ENCODE measurements around the gene LUC7L2.
"Not testable (repeated sequence)": the region's sequence is repeated elsewhere in the genome, so short reads cannot be mapped to it uniquely, and the experiment has no call there.

LUC7L2 gene

DNA sequence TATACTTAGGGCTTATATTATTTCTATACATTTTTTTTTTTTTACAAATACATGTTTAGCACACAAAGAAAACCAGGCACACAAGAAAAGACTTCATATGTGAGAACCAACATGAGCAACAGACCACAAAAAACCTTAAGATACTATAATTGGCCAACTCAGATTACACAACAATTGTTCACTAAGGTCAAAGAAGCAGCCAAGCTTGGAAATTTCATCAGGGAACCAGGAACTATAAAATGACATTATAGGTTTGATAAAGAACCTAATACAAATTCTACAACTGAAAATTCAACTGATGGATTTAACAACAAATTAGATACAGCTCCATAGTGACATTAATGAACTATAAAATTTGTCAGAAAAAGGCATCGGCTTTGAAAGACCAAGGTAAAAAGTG is 4.4 kb upstream of the LUC7L2 start:
- DNase-seq (ENCODE audit: low read depth), result no peak

- not testable (repeated sequence) for DNase-seq (ENCODE audit: low read depth)
Measured at GRCh38 chr7:139357729-139358506, 1.8 kb upstream of the LUC7L2 start.

DNA sequence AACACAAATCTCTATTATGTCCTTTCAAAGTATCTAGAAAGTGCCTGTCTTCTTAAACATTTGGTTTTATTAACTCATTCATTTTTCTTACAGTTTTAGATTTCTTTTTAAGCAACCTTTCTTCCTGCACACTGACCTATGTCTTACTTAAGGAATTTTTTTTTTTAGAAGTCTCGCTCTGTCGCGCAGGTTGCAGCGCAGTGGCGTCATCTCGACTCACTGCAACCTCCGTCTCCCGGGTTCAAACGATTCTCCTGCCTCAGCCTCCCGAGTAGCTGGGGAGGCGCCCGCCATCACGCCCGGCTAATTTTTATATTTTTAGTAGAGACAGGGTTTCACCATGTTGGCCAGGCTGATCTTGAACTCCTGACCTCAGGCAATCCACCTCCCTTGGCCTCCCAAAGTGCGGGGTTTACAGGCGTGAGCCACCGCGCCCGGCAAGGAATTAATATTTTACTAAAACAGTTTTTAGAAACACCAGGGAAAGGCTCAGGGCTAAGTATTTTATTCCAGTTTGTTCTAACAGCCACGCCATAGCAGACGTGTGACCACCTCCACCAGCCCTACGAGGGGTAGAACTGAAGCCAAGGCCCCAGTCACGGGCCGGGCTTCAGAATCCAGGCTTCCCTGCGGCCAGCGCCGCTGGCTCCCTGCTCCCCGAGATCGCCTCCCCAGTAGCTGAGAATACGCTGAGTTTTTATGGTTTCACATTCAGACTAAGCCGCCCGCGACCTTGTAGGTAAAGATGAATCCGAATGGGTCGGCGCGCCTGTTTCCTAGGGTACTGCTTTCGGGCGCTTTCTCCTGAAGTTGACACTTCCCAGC is 941 bp upstream of the LUC7L2 start:
- DNase-seq (ENCODE audit: low read depth), result peak; percentile 53

DNA sequence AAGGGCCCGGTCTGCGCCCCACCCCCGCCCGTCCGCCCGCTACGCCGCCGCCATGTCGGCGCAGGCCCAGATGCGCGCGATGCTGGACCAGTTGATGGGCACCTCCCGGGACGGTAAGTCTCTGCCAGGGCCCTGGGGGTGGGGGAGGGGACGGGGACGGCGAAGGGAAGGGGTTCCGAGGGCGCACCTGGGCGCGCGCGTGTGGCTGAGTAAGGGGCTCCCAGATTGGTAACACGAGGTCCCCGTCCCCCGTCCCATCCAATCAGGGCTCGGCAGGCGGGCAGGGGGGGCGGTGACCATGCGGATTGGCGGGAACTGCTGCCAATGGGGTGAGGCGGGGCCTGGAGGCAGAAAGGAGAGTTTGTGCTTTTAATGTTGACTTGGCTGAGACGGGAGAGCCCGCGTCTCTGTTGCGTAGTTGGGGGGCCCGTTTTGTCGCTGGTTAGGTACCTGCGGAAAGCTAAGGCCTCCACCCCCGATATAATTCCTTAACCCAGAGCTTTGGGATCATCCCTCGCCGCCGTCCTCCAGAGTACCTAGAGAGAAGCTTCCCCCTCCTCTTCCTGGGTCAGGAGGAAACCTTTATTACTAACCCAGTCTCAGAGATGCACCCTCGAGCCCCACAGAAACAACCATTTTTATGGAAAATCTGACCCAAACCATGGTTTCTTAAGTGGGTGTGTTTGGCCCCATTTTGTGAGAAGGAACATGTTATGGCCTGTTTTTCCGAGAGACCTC is 685 bp downstream of the LUC7L2 start:
- DNase-seq (ENCODE audit: low read depth), result peak; percentile 98

- no peak for DNase-seq (ENCODE audit: low read depth)
Measured at GRCh38 chr7:139360948-139361307, 1.2 kb downstream of the LUC7L2 start.

DNA sequence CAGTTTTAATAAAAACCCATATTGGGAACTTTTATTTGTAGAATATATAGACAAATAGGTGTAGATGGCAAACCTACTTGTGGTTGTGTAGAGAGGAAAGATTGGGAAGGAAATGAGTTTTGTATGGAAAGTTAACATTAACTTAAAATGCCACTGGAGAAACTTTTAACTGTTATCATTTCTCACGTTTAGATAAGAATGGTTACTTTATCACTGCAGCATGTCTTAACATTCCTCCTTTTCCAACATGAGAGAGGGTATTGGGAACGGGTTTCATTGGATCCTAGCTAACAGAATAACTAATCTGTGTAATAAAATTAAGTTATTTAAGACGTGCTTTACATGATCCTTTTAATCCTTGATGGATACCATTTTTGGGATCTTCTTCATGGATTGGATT is 1.8 kb downstream of the LUC7L2 start:
- no peak for DNase-seq (ENCODE audit: low read depth)

GRCh38 chr7:139362302-139362701 is 2.6 kb downstream of the LUC7L2 start:
- DNase-seq (ENCODE audit: low read depth), result no peak

DNA sequence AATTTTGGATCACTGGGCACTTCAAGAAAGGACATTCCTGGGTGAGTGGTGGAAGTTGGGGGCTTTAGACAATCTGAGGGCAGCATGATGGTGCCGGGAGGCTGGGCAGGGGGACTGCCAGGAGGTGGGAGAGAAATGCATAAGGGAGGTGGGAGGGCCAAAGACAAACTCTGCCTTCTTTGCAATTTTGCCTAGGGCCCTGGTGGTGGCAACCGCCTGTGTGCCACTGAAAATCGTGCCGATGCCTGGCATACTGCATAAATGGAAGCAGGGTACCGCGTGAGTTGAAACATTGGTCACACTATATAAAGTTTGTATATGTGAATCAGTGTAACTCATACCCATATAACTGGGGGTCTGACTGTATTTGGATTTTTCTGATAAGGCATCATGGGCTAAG is 3.3 kb downstream of the LUC7L2 start:
- no peak for DNase-seq (ENCODE audit: low read depth)

GRCh38 chr7:139365336-139365735 is 5.6 kb downstream of the LUC7L2 start:
- no peak for DNase-seq (ENCODE audit: low read depth)

DNA sequence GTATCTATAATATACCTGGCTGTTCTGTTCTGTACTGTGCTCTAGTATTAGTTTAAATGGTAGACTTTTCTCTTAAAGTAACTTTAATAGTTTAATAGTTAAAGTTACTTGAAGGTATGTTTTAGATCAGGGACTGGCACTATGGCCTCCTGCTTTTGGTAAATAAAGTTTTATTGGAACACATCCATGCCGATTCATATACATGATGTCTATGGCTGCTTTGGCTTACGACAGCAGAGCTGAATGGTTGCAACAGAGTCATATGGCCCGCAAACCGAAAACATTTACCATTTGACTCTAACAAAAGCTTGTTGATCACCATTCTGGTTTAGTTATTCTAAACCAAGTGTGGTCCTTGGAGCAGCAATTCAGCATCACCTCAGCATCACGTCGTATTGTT is 6.7 kb downstream of the LUC7L2 start:
- DNase-seq (ENCODE audit: low read depth), result no peak

- no peak for DNase-seq (ENCODE audit: low read depth)
Measured at GRCh38 chr7:139367438-139368155, 7.9 kb downstream of the LUC7L2 start.

- DNase-seq (ENCODE audit: low read depth), result no peak
Measured at GRCh38 chr7:139370301-139370942, 10.7 kb downstream of the LUC7L2 start.

DNA sequence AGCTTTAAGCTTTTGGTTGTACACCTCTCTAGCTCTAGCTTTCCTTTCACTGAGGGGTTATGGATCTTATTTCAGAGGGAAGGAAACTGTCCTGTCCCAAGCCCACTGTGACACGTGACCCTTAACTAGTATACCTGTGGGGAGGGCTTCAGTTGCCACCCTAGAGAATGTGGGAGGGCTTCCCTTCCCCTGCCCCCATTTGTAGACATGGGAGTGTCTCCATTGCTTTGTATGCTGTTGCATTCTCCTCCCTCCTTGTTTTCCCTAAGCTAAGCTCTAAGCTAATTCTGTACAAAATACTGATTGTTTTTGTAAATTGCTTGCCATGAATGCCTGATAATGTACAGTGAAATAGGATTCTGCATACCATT is 11.2 kb downstream of the LUC7L2 start:
- no peak for DNase-seq (ENCODE audit: low read depth)

- DNase-seq (ENCODE audit: low read depth), result no peak
Measured at GRCh38 chr7:139374246-139374645, 14.6 kb downstream of the LUC7L2 start.

DNA sequence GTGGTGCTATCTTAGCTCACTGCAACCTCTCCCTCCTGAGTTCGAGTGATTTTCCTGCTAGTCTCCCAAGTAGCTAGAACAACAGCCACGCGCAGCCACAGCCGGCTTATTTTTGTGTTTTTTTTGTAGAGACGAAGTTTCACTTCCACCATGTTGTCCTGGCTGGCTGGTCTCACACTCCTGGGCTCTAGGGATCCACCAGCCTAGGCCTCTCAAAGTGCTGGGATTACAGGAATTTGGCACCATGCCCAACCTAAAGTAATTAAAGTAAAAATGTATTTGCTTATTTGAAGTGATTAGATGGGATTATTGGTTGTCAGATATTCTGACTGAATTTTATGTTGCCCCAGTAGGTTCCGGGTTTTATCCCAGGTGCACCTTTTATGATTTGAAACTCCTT is 22.7 kb downstream of the LUC7L2 start:
- no peak for DNase-seq (ENCODE audit: low read depth)

GRCh38 chr7:139384611-139385010 is 24.9 kb downstream of the LUC7L2 start:
- no peak for DNase-seq (ENCODE audit: low read depth)

DNA sequence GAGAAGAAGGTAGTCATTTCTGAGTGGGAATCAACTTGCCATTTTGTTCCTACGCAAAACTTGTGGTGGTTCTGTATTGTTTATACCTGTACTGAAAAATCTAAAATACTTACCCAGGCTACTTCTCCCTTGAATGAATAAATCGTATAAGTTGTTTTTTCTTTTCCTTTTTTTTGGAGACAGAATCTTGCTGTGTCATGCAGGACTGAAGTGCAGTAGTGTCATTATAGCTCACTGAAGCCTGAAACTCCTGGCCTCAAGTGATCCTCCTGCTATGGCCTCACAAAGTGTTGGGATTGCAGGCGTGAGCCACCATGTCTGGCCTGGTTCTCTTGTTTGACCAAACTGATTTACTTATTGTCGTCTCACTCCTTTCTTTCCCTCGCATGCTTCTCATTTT is 27.9 kb downstream of the LUC7L2 start:
- no peak for DNase-seq (ENCODE audit: low read depth)

DNA sequence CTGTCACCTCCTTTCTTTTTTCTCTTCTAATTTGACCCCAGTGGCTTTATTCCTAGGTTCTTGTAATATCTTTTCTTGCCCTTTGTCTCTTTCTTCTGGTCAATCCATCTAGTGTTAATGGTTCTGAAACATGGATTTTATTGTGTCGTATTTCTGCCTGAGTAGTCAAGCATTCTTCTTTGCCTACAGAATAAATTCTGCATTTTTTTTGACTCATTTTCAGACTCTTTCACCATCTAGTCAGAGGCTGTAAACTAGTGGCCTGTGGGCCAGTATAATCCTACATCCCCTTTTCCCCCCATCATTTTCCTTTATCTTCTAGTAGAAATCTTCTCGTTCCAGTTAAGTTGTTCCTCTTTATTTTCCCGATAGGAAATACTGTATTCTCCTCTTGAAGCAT is 29.4 kb downstream of the LUC7L2 start:
- no peak for DNase-seq (ENCODE audit: low read depth)

- no peak for DNase-seq (ENCODE audit: low read depth)
Measured at GRCh38 chr7:139389774-139390173, 30.1 kb downstream of the LUC7L2 start.

DNA sequence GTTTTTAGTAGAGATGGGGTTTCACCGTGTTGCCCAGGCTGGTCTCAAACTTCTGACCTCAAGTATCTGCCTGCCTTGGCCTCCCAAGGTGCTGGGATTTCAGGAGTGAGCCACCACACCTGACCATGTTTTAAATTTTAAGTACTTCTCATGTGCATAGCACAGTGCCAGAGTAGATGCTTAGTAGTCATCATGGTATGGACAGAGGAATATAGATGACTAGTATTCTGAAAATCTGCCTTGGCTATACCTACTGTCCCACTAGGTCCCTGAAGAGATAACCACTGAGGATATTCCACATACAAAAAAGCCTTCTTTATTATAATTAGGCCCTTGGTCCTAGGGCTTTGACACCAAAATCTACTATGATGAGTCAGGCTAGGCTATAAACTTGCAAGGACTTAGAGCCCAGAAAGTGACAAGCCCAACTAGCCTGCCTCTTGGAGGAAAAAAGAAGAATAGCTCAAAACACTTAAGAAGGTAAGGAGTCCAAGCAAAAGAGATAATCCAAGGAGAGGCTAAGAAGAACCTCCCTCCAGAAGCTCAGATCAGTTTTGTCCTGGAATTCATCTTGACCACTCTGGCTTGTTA is 34.0 kb downstream of the LUC7L2 start:
- no peak for DNase-seq (ENCODE audit: low read depth)

- no peak for DNase-seq (ENCODE audit: low read depth)
Measured at GRCh38 chr7:139394540-139394939, 34.8 kb downstream of the LUC7L2 start.
